OCI-LY1 (cell line): ENCODE measurements around the gene TTLL11.

Experiments
- EZH2 ChIP-seq: fragments of 200-600 bp; sonication (generic), shearing (Covaris generic); IDR thresholded peaks from 2 replicates; pipeline ENCODE4 v1.8.0; 2017; ENCODE audit warnings: borderline replicate concordance, mixed run types, mild to moderate bottlenecking, antibody characterized with exemption, low read length, moderate library complexity, mixed read lengths
- TF ChIP-seq, protein P1 (sequence below): fragments of 200-600 bp; sonication (generic), shearing (Covaris generic); IDR thresholded peaks from 2 replicates; pipeline ENCODE4 v1.5.1; 2017; ENCODE audit warnings: mild to moderate bottlenecking, antibody characterized with exemption, low read length, moderate library complexity, mixed read lengths

- TF ChIP-seq, protein P1, sequence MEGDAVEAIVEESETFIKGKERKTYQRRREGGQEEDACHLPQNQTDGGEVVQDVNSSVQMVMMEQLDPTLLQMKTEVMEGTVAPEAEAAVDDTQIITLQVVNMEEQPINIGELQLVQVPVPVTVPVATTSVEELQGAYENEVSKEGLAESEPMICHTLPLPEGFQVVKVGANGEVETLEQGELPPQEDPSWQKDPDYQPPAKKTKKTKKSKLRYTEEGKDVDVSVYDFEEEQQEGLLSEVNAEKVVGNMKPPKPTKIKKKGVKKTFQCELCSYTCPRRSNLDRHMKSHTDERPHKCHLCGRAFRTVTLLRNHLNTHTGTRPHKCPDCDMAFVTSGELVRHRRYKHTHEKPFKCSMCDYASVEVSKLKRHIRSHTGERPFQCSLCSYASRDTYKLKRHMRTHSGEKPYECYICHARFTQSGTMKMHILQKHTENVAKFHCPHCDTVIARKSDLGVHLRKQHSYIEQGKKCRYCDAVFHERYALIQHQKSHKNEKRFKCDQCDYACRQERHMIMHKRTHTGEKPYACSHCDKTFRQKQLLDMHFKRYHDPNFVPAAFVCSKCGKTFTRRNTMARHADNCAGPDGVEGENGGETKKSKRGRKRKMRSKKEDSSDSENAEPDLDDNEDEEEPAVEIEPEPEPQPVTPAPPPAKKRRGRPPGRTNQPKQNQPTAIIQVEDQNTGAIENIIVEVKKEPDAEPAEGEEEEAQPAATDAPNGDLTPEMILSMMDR = no peak
- no peak for TF ChIP-seq EZH2
Observed at GRCh38 chr9:121808781-121809180, 284.3 kb downstream of the TTLL11 start.
